HFFc6 (cell line): ENCODE data around the gene FSTL4. TPM values are rescaled to one million over a fixed set of nuclear protein-coding genes. Genes with fewer than 3 reads are reported as not detected.

ENCODE experiments used
- DNase-seq: peaks from one replicate; pipeline ENCODE4 v3.0.0-alpha.2; 2018
- H3K27ac Mint-ChIP-seq: 2 replicates; pipeline ENCODE4 v1.8.0; 2020; ENCODE audit warnings: mild to moderate bottlenecking, mixed read lengths
- H3K27me3 Mint-ChIP-seq: 2 replicates; pipeline ENCODE4 v1.8.0; 2021; ENCODE audit warnings: mild to moderate bottlenecking, moderate library complexity, mixed read lengths; ENCODE audit not compliant: insufficient read depth
- H3K36me3 Mint-ChIP-seq: 2 replicates; pipeline ENCODE4 v1.8.0; 2021; ENCODE audit warnings: low read depth, mixed read lengths
- H3K4me1 Mint-ChIP-seq: 2 replicates; pipeline ENCODE4 v1.8.0; 2020; ENCODE audit warnings: low read depth, mixed read lengths
- H3K4me3 Mint-ChIP-seq: 2 replicates; pipeline ENCODE4 v1.8.0; 2020; ENCODE audit warnings: mild to moderate bottlenecking, moderate library complexity, mixed read lengths
- H3K9me3 Mint-ChIP-seq: 2 replicates; pipeline ENCODE4 v1.8.0; 2020; ENCODE audit warnings: mild to moderate bottlenecking, mixed read lengths
- total RNA-seq, 6 experiments: library from RNA; stranded (reverse); fragmentation: NEBNext Ultra II Directional; extraction: Animal tissue kit (Norgen Biotek cat#: 25700); gene quantifications; 2 replicates in 1 of 6; 3 replicates in 5 of 6; pipeline ENCODE4 v1.2.3, GENCODE V29; 2021
- TF ChIP-seq, protein P1 (sequence below): fragments of 200-600 bp; sonication (generic); IDR thresholded peaks from 2 replicates; pipeline ENCODE4 v1.5.0; 2021; ENCODE audit warnings: antibody characterized with exemption, mild to moderate bottlenecking

Gene FSTL4
- total RNA-seq, 6 experiments from 2014 or later: not detected

DNA sequence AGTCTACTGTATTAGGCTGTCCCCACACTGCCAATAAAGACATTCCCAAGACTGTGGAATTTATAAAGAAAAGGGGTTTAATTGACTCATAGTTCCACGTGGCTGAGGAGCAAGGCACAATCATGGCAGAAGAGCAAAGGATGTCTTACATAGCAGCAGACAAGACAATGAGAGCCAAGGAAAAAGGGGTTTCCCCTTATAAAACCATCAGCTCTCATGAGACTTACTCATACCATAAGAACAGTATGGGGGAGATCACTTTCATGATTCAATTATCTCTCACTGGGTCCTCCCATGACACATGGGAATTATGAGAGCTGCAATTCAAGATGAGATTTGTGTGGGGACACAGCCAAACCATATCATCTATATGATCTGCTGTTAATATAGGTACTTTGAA, 14.8 kb upstream of the FSTL4 start:
- H3K4me1 Mint-ChIP-seq: no peaks in the 10 kb centered on the region
- H3K4me3 Mint-ChIP-seq: no peak overlapping the region
- H3K27ac Mint-ChIP-seq: no peak overlapping the region
- no peak for DNase-seq
- no peaks in the 10 kb centered on the region for H3K36me3 Mint-ChIP-seq
- TF ChIP-seq, protein P1, sequence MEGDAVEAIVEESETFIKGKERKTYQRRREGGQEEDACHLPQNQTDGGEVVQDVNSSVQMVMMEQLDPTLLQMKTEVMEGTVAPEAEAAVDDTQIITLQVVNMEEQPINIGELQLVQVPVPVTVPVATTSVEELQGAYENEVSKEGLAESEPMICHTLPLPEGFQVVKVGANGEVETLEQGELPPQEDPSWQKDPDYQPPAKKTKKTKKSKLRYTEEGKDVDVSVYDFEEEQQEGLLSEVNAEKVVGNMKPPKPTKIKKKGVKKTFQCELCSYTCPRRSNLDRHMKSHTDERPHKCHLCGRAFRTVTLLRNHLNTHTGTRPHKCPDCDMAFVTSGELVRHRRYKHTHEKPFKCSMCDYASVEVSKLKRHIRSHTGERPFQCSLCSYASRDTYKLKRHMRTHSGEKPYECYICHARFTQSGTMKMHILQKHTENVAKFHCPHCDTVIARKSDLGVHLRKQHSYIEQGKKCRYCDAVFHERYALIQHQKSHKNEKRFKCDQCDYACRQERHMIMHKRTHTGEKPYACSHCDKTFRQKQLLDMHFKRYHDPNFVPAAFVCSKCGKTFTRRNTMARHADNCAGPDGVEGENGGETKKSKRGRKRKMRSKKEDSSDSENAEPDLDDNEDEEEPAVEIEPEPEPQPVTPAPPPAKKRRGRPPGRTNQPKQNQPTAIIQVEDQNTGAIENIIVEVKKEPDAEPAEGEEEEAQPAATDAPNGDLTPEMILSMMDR: no peak
- peaks cover 2% of the 10 kb centered on the region; the same call in 1 of the 2 replicates for H3K27me3 Mint-ChIP-seq
- H3K9me3 Mint-ChIP-seq: no peaks in the 10 kb centered on the region

DNA sequence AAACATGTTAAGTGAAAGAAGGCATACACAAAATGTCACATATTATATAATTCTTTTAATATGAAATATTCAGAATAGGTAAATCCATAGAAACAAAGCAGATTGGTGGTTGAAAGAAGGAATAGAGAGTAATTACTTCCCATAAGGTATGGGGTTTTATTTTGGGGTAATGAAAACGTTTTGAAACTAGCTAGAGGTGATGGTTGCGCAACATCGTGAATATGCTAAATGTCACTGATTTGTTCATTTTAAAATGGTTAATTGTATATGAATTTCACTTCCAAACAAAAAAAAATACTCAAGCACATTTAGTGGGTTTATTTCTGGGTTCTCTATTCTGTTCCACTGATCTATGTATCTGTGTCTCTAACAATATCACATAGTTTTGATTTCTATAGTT, 12.0 kb upstream of the FSTL4 start:
- H3K27me3 Mint-ChIP-seq: peaks cover 2% of the 10 kb centered on the region; the same call in 1 of the 2 replicates
- no peaks in the 10 kb centered on the region for H3K36me3 Mint-ChIP-seq
- H3K9me3 Mint-ChIP-seq: no peaks in the 10 kb centered on the region
- no peak overlapping the region for H3K4me3 Mint-ChIP-seq
- no peak for DNase-seq
- no peaks in the 10 kb centered on the region for H3K4me1 Mint-ChIP-seq
- TF ChIP-seq, protein P1: no peak
- no peak overlapping the region for H3K27ac Mint-ChIP-seq

DNA sequence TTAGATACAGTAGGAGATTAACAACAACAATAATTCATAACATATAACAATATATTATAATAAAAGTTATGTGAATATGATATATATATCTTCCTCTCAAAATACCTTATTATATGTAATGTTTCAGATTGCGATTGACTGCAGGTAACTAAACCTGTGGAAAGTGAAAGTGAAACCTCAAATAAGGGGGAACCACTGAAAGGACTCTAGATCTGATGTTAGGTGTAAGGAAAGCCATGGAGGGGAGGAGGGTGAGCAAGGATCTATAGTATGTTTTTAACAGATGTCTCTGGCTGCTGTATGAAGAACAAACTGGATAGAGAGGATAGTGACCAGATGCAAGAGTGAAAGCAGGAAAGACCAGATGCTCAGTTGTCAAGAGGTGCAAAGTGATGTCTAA, 5.8 kb upstream of the FSTL4 start:
- Mint-ChIP-seq H3K9me3 (no peaks in the 10 kb centered on the region), H3K36me3 (no peaks in the 10 kb centered on the region), H3K4me1 (no peaks in the 10 kb centered on the region), H3K27me3 (peaks cover 19% of the 10 kb centered on the region), H3K4me3 (no peak overlapping the region), H3K27ac (no peak overlapping the region)
- DNase-seq: no peak
- TF ChIP-seq, protein P1: no peak

DNA sequence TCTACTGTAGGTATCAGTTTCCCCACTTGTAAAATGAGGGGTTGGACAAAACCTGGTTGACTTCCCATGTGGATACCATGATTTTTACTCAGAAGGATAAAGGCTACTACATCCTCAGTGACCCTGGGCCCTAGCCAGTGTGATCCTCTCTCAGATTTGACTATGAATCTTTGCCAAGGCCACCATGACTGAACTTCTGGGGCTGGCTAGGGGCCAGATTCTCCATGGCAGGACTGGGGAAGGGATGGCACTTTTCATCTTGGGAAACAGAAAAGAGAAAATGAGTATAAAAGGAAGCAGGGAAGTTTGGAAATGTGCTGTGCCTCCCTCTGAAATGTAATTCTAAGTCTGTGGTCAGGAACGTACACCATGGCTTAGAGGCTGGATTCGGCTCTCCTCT, 1.4 kb upstream of the FSTL4 start:
- H3K9me3 Mint-ChIP-seq: peaks cover 4% of the 10 kb centered on the region; the same call in 1 of the 2 replicates
- DNase-seq: no peak
- H3K36me3 Mint-ChIP-seq: no peaks in the 10 kb centered on the region
- peaks cover 35% of the 10 kb centered on the region for H3K27me3 Mint-ChIP-seq
- TF ChIP-seq, protein P1: no peak
- no peak overlapping the region for H3K4me3 Mint-ChIP-seq
- H3K4me1 Mint-ChIP-seq: no peaks in the 10 kb centered on the region
- H3K27ac Mint-ChIP-seq: no peak overlapping the region

DNA sequence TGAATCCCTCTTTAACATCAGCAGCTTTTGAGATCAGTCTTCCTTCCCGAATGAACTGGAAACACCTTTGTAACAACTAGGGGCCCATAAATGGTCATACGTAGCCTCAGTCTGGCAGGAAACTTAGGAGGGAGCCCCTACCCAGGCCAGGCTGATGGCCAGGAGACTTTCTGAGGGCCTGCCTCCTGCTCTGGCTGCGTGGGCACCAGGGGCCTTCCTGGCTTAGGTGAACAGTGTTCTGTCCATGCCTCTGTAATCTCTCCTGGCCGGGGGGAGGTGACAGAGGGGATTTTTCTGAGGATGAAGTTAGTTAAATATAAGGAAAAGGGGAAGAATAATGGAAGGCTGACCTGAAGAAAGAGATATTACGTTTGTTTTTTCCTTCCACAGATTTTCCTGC, 843 bp upstream of the FSTL4 start:
- TF ChIP-seq, protein P1: no peak
- H3K27me3 Mint-ChIP-seq: peaks cover 34% of the 10 kb centered on the region
- H3K36me3 Mint-ChIP-seq: no peaks in the 10 kb centered on the region
- no peaks in the 10 kb centered on the region for H3K4me1 Mint-ChIP-seq
- DNase-seq: no peak
- no peak overlapping the region for H3K27ac Mint-ChIP-seq
- H3K4me3 Mint-ChIP-seq: no peak overlapping the region
- peaks cover 4% of the 10 kb centered on the region; the same call in 1 of the 2 replicates for H3K9me3 Mint-ChIP-seq
